Measurements from ENCODE around the gene SLC10A7. TPM values are rescaled to one million over a fixed set of nuclear protein-coding genes. Genes with fewer than 3 reads are reported as not detected.

SLC10A7 gene
- polyA plus RNA-seq, 1 donor: 8.5 TPM

GRCh38 chr4:146443525-146443924 is 78.2 kb downstream of the SLC10A7 start:
- Histone ChIP-seq H3K4me3 (ENCODE audit: low read length) (no peak overlapping the region), H3K4me1 (ENCODE audit: control insufficient read depth, insufficient read depth, low read length) (no peaks in the 10 kb centered on the region), H3K9me3 (ENCODE audit: control insufficient read depth, low read depth, low read length) (peaks cover 5% of the 10 kb centered on the region), H3K27ac (ENCODE audit: low read length) (no peak overlapping the region), H3K36me3 (ENCODE audit: control insufficient read depth, insufficient read depth, low read length) (peaks cover 2% of the 10 kb centered on the region), H3K27me3 (ENCODE audit: control insufficient read depth, insufficient read depth, low read length) (no peaks in the 10 kb centered on the region)
- no CpG with 5 or more reads among the region's 2 CpGs for WGBS (ENCODE audit: insufficient coverage, low lambda C conversion rate)
- DNase-seq: no peak

DNA sequence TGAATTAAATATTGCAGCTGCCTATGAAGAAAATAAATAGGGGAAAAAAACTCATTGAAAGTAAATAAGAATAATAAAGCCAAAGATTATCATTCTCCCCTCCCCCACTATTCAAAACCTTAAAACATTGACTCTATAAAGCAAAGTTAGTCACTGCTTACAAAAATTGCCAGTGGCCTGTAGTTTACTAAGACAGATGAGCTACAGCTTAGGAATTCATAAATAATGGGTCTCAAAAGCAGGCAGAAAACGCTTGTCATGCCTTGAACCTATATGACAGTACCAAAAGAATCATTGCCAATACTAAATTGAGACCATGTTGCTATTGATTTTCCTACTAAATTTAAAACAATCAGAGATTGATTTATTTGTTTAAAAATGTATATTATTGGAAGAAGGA is 78.9 kb downstream of the SLC10A7 start:
- Histone ChIP-seq H3K4me3 (ENCODE audit: low read length) (no peak overlapping the region), H3K27ac (ENCODE audit: low read length) (no peak overlapping the region), H3K9me3 (ENCODE audit: control insufficient read depth, low read depth, low read length) (peaks cover 5% of the 10 kb centered on the region), H3K4me1 (ENCODE audit: control insufficient read depth, insufficient read depth, low read length) (no peaks in the 10 kb centered on the region), H3K36me3 (ENCODE audit: control insufficient read depth, insufficient read depth, low read length) (peaks cover 2% of the 10 kb centered on the region), H3K27me3 (ENCODE audit: control insufficient read depth, insufficient read depth, low read length) (no peaks in the 10 kb centered on the region)
- 71% methylated on average over 1 of the region's 1 CpG for WGBS (ENCODE audit: insufficient coverage, low lambda C conversion rate)
- DNase-seq: no peak

DNA sequence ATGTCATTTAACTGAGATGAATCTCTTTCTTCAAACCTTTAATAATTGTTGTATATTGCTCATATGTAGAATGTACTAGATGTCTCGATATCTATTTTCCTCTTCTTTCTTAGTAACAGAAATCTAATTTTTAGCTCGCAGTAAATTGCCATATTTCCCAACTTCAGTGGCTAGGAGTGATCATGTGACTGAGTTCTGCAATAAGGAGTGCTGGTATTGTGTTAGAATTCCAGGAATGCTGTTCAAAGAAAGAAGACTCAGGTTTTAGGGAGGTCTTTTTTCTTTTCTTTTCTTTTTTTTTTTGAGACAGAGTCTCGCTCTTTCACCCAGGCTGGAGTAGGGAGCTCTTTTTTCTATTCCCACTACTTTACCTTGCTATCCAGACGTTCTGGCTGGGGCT is 81.7 kb downstream of the SLC10A7 start:
- no peak overlapping the region for H3K27ac ChIP-seq (ENCODE audit: low read length)
- DNase-seq: no peak
- no peaks in the 10 kb centered on the region for H3K4me1 ChIP-seq (ENCODE audit: control insufficient read depth, insufficient read depth, low read length)
- 100% methylated on average over 1 of the region's 4 CpGs for WGBS (ENCODE audit: insufficient coverage, low lambda C conversion rate)
- H3K4me3 ChIP-seq (ENCODE audit: low read length): no peak overlapping the region
- H3K27me3 ChIP-seq (ENCODE audit: control insufficient read depth, insufficient read depth, low read length): no peaks in the 10 kb centered on the region
- no peaks in the 10 kb centered on the region for H3K9me3 ChIP-seq (ENCODE audit: control insufficient read depth, low read depth, low read length)
- no peaks in the 10 kb centered on the region for H3K36me3 ChIP-seq (ENCODE audit: control insufficient read depth, insufficient read depth, low read length)

GRCh38 chr4:146439437-146439836 is 82.3 kb downstream of the SLC10A7 start:
- no peak for DNase-seq

DNA sequence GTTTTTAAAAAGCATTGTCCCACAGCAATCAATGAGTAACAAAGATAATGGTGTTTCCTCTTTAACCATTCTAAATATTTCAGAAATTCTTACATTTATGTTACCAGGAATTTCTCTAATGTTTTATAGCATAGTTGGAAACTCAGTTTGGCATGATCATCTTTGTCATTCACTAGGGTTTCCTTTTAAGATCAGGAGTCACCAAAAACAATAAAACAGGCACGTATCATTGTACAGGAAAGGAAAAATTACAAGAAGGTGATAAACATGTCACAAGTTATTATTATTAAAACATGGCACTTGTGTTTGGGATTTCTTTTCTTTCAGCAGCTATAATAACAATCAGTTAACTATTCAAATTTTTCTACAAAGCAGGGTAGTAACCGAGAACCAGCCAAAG is 84.0 kb downstream of the SLC10A7 start:
- H3K27ac ChIP-seq (ENCODE audit: low read length): no peak overlapping the region
- WGBS (ENCODE audit: insufficient coverage, low lambda C conversion rate): 93% methylated on average over 2 of the region's 2 CpGs
- H3K9me3 ChIP-seq (ENCODE audit: control insufficient read depth, low read depth, low read length): no peaks in the 10 kb centered on the region
- H3K27me3 ChIP-seq (ENCODE audit: control insufficient read depth, insufficient read depth, low read length): no peaks in the 10 kb centered on the region
- H3K4me1 ChIP-seq (ENCODE audit: control insufficient read depth, insufficient read depth, low read length): no peaks in the 10 kb centered on the region
- no peak overlapping the region for H3K4me3 ChIP-seq (ENCODE audit: low read length)
- H3K36me3 ChIP-seq (ENCODE audit: control insufficient read depth, insufficient read depth, low read length): no peaks in the 10 kb centered on the region
- DNase-seq: no peak

More at GRCh38 chr4:146439437-146439836, 82.3 kb downstream of the SLC10A7 start:
- Histone ChIP-seq H3K4me3 (ENCODE audit: low read length) (no peak overlapping the region), H3K4me1 (ENCODE audit: control insufficient read depth, insufficient read depth, low read length) (no peaks in the 10 kb centered on the region), H3K27ac (ENCODE audit: low read length) (no peak overlapping the region), H3K36me3 (ENCODE audit: control insufficient read depth, insufficient read depth, low read length) (no peaks in the 10 kb centered on the region), H3K9me3 (ENCODE audit: control insufficient read depth, low read depth, low read length) (no peaks in the 10 kb centered on the region), H3K27me3 (ENCODE audit: control insufficient read depth, insufficient read depth, low read length) (no peaks in the 10 kb centered on the region)
- WGBS (ENCODE audit: insufficient coverage, low lambda C conversion rate): no CpG with 5 or more reads among the region's 1 CpG

DNA sequence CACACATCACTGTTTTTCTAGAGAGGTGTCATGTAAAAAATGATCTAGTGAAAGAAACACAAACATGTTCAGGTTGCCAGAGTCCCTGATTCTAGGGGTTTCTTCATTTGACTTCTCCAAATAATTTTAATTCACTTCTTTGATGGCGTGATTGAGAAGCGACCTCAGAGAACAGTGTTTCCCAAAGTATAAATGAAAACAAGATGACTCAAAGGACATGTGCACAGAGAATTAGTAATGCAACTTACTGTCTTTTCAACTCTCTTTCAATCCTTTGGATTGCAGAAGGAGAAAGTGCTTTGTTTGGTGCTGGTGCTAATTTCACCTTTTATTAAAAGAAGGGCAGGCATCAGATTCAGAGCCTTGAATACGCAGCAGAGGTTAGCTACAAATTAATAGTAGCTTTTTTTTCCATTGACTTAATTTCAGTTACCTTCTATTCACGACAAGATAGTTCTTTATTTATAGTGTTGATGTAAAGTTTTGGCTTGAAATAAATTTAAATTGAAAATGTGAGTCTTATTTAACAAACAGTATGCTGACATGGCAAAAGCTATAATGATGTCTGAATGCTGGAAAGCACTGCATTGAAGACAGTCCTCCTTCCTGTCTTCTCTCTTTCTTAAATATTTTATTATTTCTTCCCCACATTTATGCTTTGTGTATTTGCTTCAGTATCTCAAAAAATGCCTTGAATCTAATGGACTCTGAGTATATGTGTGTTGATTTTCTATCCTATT is 85.1 kb downstream of the SLC10A7 start:
- Histone ChIP-seq H3K4me3 (ENCODE audit: low read length) (no peak overlapping the region), H3K27ac (ENCODE audit: low read length) (no peak overlapping the region), H3K4me1 (ENCODE audit: control insufficient read depth, insufficient read depth, low read length) (no peaks in the 10 kb centered on the region), H3K9me3 (ENCODE audit: control insufficient read depth, low read depth, low read length) (no peaks in the 10 kb centered on the region), H3K27me3 (ENCODE audit: control insufficient read depth, insufficient read depth, low read length) (no peaks in the 10 kb centered on the region), H3K36me3 (ENCODE audit: control insufficient read depth, insufficient read depth, low read length) (no peaks in the 10 kb centered on the region)
- WGBS (ENCODE audit: insufficient coverage, low lambda C conversion rate): no CpG with 5 or more reads among the region's 4 CpGs
- no peak for DNase-seq

DNA sequence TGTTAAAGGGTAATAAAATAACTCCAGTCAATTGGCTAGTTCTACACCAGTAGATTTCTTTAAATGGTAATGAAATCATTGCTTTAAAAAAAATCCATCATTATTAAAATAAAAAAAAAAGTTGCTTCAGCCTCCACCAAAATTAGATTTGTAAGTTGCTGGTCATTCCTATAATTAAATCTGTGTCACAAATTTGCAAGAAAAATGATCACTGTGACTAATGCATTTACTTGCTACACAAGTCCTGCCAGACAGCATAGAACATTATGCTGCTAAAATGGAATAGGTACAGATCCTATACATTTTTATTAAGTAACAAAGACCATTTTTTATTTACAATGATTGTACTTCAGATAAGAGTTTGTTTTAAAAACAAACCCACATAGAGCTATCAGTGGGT is 85.8 kb downstream of the SLC10A7 start:
- Histone ChIP-seq H3K27me3 (ENCODE audit: control insufficient read depth, insufficient read depth, low read length) (no peaks in the 10 kb centered on the region), H3K4me1 (ENCODE audit: control insufficient read depth, insufficient read depth, low read length) (no peaks in the 10 kb centered on the region), H3K36me3 (ENCODE audit: control insufficient read depth, insufficient read depth, low read length) (no peaks in the 10 kb centered on the region), H3K27ac (ENCODE audit: low read length) (no peak overlapping the region), H3K4me3 (ENCODE audit: low read length) (no peak overlapping the region), H3K9me3 (ENCODE audit: control insufficient read depth, low read depth, low read length) (no peaks in the 10 kb centered on the region)
- DNase-seq: no peak

DNA sequence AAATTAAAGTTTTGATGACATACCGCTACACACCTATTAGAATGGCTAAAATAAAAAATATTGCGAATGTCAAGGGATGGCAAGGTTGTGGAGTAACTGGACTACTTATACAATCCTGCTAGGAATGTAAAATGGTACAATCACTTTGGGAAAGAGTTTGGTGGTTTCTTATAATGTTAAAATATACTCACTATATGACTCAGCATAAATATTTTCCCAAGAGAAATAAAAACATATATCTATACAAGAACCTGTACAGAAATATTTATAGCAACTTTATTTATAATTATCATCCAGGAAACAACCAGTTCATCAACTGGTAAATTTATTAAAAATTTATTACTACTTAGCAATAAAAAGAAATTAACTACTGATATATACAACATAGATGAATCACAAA is 89.7 kb downstream of the SLC10A7 start:
- Histone ChIP-seq H3K9me3 (ENCODE audit: control insufficient read depth, low read depth, low read length) (no peaks in the 10 kb centered on the region), H3K36me3 (ENCODE audit: control insufficient read depth, insufficient read depth, low read length) (no peaks in the 10 kb centered on the region), H3K27ac (ENCODE audit: low read length) (no peak overlapping the region), H3K27me3 (ENCODE audit: control insufficient read depth, insufficient read depth, low read length) (no peaks in the 10 kb centered on the region), H3K4me3 (ENCODE audit: low read length) (no peak overlapping the region), H3K4me1 (ENCODE audit: control insufficient read depth, insufficient read depth, low read length) (no peaks in the 10 kb centered on the region)
- 100% methylated on average over 1 of the region's 2 CpGs for WGBS (ENCODE audit: insufficient coverage, low lambda C conversion rate)
- DNase-seq: no peak

DNA sequence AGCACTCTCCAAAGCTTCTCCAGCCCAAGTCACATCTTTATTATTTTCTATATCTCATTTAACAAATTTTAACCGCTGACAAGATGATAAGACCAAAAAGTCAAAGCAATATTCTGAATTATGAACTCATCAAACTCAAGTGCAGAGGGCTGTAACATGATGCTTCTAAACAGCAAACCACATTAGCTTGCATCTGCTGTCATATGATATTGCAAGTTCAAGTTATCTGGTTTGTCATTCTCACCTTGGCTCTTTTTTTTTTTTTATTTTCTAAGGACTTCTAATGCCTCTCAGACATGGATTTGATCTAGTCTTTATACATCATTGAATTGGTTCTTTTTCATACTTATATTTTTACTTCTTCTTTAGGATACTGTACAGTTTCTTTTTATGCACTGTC is 93.4 kb downstream of the SLC10A7 start:
- Histone ChIP-seq H3K36me3 (ENCODE audit: control insufficient read depth, insufficient read depth, low read length) (no peaks in the 10 kb centered on the region), H3K4me3 (ENCODE audit: low read length) (no peak overlapping the region), H3K27ac (ENCODE audit: low read length) (no peak overlapping the region), H3K9me3 (ENCODE audit: control insufficient read depth, low read depth, low read length) (no peaks in the 10 kb centered on the region), H3K27me3 (ENCODE audit: control insufficient read depth, insufficient read depth, low read length) (no peaks in the 10 kb centered on the region), H3K4me1 (ENCODE audit: control insufficient read depth, insufficient read depth, low read length) (no peaks in the 10 kb centered on the region)
- DNase-seq: no peak
- WGBS (ENCODE audit: insufficient coverage, low lambda C conversion rate): no CpG with 5 or more reads among the region's 1 CpG

DNA sequence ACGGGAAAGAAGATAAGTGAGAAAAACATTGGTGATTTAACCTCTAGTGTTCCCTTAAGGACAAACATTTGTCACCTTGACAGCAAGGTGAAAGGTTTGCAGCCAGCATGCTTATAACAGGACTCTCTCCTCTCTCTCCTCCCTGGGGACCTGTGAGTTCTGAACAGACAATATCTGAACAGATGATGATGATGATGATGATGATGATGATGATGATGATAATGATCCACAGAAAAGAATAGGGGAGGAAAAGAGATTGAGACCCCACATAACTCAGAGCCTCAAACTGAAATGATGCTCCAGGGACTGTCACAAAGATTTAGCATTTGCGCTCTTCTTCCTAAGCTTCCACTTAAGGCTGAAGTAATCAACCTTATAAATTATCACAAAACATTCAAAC is 103.9 kb downstream of the SLC10A7 start:
- H3K4me3 ChIP-seq (ENCODE audit: low read length): no peak overlapping the region
- H3K27me3 ChIP-seq (ENCODE audit: control insufficient read depth, insufficient read depth, low read length): no peaks in the 10 kb centered on the region
- H3K27ac ChIP-seq (ENCODE audit: low read length): no peak overlapping the region
- no peaks in the 10 kb centered on the region for H3K36me3 ChIP-seq (ENCODE audit: control insufficient read depth, insufficient read depth, low read length)
- H3K9me3 ChIP-seq (ENCODE audit: control insufficient read depth, low read depth, low read length): no peaks in the 10 kb centered on the region
- no peaks in the 10 kb centered on the region for H3K4me1 ChIP-seq (ENCODE audit: control insufficient read depth, insufficient read depth, low read length)
- WGBS (ENCODE audit: insufficient coverage, low lambda C conversion rate): no CpG with 5 or more reads among the region's 2 CpGs
- DNase-seq: no peak

GRCh38 chr4:146415829-146416228 is 105.9 kb downstream of the SLC10A7 start:
- 100% methylated on average over 1 of the region's 1 CpG for WGBS (ENCODE audit: insufficient coverage, low lambda C conversion rate)
- no peaks in the 10 kb centered on the region for H3K36me3 ChIP-seq (ENCODE audit: control insufficient read depth, insufficient read depth, low read length)
- H3K9me3 ChIP-seq (ENCODE audit: control insufficient read depth, low read depth, low read length): no peaks in the 10 kb centered on the region
- DNase-seq: no peak
- no peak overlapping the region for H3K4me3 ChIP-seq (ENCODE audit: low read length)
- no peaks in the 10 kb centered on the region for H3K27me3 ChIP-seq (ENCODE audit: control insufficient read depth, insufficient read depth, low read length)
- H3K27ac ChIP-seq (ENCODE audit: low read length): no peak overlapping the region
- H3K4me1 ChIP-seq (ENCODE audit: control insufficient read depth, insufficient read depth, low read length): no peaks in the 10 kb centered on the region
